CD4-positive, alpha-beta T cell treated with Interleukin-15 for 1 hour (primary cell): Measurements from ENCODE around the gene TBCCD1.
A peak's percentile ranks its signal among the peaks of the same experiment; 100 is the strongest.
"Not testable (repeated sequence)": the region's sequence is repeated elsewhere in the genome, so short reads cannot be mapped to it uniquely, and the experiment has no call there.

ENCODE experiments used
- DNase-seq: peaks from one replicate; pipeline ENCODE4 v3.0.0-alpha.2; 2020

Gene TBCCD1

GRCh38 chr3:186596568-186597287, 29.6 kb upstream of the TBCCD1 start:
- DNase-seq: no peak

DNA sequence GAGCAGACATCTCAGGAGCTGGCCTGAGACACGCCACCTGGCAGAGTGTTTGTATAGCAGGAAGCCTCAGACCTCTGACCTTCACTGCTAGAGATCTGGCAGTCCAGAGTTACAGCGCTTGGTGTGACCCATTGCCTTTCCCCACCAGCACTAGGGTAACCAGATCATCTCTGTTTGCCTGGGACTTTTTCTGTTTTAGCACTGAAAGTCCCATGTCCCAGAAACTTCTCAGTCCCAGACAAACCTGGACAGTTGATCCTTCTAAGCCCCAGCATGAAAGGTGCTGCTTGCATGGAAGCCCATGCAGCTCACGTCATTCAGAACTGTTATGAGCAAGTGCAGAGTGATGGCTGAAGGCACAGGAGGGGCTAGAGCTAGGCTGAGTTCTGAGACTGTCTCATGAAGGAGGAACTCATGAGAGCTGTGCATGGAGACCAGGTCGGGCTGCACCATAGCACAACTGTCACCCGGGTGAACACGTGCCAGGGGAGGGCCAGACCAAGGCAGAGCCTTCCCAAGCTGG, 27.5 kb upstream of the TBCCD1 start:
- DNase-seq: no peak

GRCh38 chr3:186593862-186594261, 26.7 kb upstream of the TBCCD1 start:
- DNase-seq: no peak

DNA sequence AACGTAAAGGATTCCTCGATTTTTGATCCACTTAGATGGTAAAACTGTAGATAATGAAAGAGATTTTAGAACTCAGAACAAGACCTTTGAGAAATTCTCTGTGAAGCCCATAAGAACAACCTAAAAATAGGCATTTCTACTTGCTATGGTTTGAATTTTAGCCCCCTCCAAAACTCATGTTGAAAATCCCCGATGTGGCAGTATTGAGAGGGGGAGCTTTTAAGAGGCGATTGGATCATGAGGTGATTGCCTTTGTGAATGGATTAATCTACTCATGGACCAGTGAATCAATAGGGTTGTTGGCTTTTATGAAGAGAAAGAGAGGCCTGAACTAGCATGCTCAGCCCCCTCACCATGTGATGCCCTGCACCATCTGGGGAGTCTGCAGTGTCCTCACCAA, 25.5 kb upstream of the TBCCD1 start:
- no peak for DNase-seq

DNA sequence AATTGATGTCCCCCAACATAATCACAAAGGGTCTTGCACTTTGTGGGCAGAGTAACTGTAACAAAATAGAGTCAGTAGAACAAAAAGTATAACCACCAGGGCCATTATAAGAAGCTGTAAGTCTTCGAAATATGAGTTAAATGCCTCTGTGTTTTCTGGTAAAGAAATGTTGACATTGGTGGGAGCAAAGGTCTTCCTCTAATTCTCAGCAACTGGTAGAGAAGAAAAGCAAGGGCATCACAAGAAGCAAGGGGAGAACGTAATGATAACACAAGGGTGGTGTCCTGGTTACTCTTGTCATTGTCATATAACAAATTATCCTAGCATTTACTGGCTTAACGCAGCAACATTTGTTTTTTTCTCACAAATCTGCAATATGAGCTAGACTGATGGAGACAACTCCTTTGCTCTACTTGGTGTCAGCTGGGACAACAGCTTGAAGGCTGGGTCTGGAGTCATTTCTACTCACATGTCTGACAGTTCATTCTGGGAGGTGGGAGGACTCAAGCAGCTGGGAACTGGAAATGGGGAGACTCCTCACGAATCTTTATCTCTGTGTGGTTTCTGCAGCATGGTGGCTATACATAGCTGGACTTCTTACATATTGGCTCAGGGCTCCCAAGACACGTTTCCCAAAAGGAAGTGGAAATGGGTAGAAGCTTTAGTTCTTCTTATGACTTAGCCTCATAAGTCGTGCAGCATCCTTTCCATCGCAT, 23.6 kb upstream of the TBCCD1 start:
- DNase-seq: no peak

GRCh38 chr3:186589856-186590579, 22.9 kb upstream of the TBCCD1 start:
- no peak for DNase-seq

DNA sequence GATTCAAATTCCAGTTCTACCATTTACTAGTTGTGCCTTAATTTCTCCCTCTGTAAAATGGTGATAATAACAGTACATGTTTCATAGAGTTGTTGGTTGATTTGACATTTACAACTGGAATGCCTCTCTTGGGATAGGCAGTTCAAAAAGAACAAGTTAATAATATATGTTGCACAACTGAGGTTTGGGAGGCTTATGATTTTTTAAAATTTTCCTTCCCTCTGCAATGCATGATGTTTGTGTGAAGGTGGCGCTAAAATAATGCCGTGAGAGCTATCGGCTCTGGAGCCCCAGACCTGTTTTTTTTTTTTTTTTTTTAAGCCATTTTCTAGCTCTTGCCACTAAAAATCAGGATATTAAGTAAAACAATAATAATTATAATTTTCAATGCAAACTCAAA, 22.0 kb upstream of the TBCCD1 start:
- no peak for DNase-seq

GRCh38 chr3:186588632-186589031, 21.5 kb upstream of the TBCCD1 start:
- DNase-seq: no peak

DNA sequence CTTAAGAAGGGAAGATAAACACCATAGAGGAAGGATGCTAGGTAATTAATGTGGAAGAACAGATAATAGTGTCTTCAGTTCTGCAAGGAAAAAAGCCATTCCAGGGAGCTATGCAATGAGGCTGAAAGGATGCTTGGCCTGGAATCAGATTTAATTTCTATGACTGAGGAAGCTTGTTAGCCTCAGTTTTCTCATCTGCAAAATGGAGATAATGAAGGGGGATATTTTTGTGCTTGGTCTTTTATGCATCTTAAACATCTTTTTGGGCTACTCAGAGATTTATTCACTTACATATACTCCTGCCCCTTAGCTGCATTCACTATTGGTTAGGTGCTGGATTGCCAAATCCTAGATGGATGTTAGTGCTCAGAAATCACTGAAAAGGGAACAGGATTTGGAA, 20.0 kb upstream of the TBCCD1 start:
- DNase-seq: no peak

DNA sequence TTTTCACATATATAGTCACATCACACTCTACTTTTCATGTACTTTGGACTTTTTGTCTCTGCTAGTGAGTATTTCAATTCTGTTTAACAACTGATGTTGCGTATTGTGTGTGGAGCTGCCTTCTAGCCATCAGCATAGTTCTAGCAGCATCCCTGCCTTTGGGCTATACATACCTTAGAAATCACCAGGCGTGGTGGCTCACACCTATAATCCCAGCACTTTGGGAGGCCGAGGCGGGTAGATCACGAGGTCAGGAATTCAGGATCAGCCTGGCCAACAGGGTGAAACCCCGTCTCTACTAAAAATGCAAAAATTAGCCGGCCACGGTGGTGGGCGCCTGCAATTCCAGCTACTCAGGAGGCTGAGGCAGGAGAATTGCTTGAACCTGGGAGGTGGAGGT, 19.1 kb upstream of the TBCCD1 start:
- not testable (repeated sequence) for DNase-seq

- DNase-seq: no peak
These were observed 16.7 kb upstream of the TBCCD1 start for GRCh38 chr3:186583831-186584230.

DNA sequence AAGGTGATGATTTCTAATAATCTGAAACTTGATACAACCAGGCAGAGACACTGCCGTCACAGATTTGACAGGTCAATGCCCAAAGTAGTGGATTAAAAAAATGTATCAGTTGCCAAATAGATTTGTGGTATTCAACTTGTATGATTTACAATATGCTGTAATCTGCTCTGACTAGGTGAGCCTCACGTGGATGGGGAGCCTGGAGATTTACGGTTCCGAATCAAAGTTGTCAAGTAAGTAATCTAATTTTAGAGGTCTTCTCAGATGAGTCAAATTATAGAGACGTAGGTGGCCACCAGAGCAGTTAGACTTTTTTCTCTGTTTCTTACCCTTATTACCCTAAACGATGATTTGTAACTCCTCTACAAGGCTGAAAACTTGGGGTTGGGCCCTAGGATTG, 15.4 kb upstream of the TBCCD1 start:
- DNase-seq: no peak

DNA sequence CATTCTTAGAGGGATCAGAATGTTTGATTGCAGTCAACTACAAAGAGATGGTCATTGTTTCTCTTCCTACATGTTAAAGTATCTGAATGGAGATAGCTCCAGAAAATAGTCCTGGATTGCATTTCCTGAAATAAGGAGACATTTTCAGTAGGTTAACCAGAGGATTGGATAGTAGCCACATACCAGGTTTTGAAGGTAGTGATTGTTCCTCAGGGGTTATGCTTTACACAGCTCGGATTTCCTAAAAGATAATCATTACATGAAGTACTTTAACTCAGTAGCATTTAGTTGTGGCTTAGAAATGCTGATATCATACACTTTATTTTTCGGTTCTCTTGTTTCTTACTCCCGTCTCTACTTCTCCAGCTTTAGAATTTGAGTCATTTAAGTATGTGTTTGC, 13.6 kb upstream of the TBCCD1 start:
- no peak for DNase-seq

GRCh38 chr3:186577521-186577920, 10.4 kb upstream of the TBCCD1 start:
- no peak for DNase-seq

DNA sequence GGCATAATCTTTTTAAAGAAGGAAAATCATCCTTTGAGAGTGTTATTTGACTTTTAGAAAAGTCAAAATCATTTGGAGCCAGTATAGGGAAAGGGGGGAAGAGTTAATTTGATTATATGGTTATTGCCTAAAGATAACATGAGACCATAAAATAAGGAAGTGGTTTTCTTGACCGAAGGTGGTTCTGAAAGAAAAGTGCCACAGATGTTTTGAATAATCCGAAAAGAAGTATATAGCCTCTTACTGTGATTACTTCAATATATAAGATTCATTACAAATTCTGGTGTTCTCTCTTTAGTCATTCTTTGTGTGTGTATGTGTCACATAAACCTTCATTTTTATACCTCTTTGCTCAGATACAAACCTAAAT, 4.5 kb upstream of the TBCCD1 start:
- no peak for DNase-seq

DNA sequence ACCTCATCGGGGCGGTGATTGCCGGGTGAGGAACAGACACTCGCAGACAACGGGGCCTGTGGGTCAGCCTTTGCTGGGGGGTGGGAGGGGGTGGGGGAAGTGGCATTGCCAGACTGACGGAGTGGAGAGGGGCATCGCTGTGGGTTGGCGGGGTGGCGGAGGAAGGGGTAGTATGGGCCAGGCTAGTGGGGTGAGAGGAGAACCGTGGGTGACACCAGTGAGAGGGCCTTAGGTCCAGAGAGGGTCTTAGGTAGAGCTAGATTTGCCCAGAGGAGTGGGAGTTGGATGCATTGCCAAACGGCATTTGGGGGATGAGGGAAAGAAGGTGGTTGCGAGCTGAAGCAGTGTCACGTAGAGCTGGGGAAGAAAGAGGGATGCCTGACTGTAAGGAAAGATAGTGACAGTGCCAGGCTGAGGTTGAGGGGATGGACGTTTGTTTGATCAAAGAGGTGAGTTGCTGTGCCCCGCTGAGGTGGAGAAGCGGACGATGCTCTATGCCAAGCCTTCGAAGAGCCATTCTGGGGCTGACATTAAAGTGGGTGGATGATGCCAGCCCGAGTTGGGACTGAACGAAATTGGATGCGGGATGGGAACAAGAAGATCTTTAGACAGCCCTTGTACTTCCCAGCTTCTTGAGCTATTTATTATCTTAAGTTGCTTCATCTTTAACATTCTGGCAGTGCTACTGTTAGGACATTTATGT, 4.0 kb upstream of the TBCCD1 start:
- DNase-seq: no peak

DNA sequence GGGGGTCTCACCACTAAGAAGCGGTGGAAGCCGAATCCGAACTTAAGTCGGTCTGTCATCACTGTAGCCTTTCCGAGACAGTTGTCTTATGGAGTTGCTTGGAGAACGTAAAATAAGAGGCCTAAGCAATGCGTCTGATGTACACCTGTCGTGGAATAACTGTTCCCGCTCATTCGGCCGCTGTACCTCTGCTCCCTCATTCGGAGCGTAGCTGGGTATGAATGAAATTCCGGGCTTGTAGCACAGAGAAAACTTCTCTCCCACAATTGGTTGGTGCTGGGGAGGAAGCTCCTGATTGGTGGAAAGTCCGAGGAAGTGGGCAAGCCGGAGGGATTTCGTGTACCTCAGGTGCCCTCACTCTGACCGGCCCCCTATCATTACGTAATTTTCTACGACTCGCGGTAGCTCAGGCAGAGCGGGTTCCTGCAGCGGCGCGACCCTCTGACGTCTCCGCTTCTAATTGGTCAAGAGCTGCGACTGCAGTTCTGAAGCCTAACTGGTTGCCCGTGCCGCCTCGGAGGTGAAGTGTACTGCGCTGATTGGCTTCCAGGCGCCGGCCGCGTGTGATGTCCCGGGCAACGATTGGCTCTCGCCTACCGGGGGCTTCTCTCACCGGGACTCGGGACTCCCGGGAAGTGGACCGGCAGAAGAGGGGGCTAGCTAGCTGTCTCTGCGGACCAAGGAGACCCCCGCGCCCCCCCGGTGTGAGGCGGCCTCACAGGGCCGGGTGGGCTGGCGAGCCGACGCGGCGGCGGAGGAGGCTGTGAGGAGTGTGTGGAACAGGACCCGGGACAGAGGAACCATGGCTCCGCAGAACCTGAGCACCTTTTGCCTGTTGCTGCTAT, 3.2 kb upstream of the TBCCD1 start, which contains the start of gene DNAJB11:
Gene DNAJB11, plus strand, starts transcription at position 625 of the 845 bp plus-strand sequence. Its CDS starts 178 bp downstream, at position 803.
- DNase-seq: peak; percentile 99

GRCh38 chr3:186569779-186570095, 2.6 kb upstream of the TBCCD1 start:
- DNase-seq: no peak

GRCh38 chr3:186569361-186569760, 2.2 kb upstream of the TBCCD1 start:
- DNase-seq: not testable (repeated sequence)

DNA sequence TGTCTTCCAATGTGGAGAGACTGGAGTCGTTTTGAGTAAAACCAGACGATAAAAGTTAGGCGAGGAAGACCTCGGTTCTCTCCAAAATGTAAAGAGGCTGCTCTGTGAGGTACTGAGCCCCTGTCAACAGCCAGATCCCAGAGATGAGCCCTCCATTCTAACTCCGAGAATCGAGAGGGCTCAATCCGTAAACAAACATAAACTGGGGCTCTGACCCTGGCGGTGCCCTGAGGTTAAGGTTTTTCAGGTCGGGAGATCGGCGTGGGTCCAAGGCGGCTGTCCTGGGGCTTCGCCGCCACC, 417 bp downstream of the TBCCD1 start:
- DNase-seq: no peak

DNA sequence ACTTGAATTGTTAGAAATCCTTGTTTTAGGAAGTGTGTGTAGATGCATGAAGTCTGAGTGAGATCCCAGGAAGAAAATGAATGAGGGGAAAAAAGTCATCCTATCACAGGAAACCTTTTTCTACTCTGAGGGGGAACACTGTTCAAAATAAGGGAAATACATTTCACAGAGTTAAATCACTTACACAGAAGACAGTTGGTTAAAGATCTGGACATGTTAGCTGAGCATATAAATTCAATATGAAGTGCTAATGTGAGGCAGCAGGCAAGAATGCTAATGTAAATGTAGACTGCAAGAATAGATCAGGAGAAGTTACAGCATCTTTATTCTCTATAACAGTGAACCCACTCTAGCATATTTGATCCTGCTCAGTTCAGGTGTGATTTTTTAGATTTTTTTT, 2.6 kb downstream of the TBCCD1 start:
- DNase-seq: no peak

DNA sequence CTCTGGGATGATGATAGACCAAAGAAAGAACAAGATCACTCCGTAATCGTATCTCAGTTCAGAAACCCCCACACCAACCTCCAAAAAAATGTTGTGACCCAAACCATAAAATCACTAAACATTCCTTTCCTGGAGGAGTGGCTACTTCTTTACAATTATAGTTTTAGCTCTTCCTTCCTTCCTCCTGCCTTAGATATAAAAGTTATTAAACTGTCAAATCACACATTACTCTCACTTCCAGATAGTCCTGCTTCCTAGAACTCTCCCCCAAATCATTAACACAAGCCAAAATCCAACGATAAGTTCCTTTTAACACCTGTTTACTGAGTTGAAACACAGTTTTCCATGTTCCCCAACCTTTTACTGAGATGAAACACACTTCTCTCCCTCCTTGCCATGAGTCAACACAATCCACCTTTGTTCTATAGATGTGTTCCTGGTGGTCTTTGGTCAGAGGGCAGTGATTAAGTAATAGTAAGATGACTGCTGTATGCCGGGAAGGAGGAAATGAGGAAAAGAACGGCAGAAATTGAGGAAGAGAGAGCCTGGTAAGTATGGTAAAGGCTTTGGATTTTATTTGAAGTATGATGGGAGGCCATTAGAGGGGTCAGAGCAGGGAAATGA, 14.6 kb downstream of the TBCCD1 start:
- DNase-seq: no peak
